Activated CD4-positive, alpha-beta T cell treated with anti-CD3 and anti-CD28 coated beads, Interleukin-2, amount 50 U/mL, for 16 hours (primary cell): ENCODE measurements around the gene H6PD.

ENCODE experiments used
- DNase-seq: peaks from one replicate; pipeline ENCODE4 v3.0.0-alpha.2; 2020

H6PD gene

DNA sequence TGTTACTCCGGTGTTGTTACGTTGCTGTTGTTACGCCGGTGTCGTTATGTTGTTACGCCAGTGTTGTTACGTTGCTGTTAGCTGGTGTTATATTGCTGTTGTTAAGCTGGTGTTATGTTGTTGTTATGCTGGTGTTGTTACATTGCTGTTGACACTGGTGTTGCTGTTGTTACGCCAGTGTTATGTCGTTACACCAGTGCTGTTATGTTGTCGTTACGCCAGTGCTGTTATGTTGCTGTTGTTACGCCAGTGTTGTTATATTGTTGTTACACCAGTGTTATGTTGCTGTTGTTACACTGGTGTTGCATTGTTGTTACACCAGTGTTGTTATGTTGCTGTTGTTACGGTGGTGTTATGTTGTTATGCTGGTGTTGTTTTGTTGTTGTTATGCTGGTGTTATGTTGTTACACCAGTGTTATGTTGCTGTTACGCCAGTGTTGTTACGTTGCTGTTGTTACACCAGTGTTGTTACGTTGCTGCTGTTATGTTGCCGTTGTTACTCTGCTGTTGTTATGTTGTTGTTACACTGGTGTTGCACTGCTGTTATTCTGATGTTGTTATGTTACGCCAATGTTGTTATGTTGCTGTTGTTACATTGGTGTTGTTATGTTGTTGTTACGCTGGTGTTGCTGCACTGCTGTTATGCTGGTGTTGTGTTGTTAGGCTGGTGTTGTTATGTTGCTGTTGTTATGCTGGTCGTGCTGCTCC lies 25.6 kb downstream of the H6PD start:
- no peak for DNase-seq

- DNase-seq, result no peak
Measured at GRCh38 chr1:9261496-9261895, 26.9 kb downstream of the H6PD start.

DNA sequence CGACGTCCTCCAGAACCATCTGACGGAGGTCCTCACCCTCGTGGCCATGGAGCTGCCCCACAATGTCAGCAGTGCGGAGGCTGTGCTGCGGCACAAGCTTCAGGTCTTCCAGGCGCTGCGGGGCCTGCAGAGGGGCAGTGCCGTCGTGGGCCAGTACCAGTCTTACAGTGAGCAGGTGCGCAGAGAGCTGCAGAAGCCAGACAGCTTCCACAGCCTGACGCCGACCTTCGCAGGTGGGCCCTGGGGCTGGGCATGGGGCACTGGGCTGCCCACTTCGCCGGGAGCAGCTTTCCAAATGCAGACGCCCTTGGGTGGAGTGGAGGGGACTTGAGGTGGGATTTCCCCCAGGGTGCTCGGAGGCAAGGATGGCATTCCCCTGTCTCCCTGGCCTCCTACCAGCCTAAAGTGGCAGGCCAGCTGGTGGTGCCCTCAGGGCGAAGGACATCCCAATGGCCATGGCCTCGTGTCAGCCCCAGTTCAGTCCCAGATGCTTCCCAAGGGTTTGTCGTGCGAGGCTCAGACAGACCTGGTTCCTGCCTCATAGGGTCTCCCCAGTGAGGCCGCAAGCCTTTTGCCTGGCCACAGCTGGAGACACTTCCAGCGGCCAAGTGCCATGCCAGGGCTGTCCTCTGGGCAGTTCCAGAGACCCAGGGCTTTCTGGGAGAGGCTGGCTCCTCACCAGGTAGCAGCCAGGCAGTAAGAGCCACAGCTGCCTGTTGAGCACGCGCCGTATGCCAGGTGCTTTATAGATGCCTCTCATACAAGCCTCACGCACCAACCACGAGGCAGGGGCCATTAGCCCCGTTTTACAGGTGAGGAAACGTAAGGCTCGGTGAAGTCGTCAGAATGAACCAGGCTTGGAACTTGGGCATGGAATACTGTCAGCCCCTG lies 27.8 kb downstream of the H6PD start:
- DNase-seq, result no peak

DNA sequence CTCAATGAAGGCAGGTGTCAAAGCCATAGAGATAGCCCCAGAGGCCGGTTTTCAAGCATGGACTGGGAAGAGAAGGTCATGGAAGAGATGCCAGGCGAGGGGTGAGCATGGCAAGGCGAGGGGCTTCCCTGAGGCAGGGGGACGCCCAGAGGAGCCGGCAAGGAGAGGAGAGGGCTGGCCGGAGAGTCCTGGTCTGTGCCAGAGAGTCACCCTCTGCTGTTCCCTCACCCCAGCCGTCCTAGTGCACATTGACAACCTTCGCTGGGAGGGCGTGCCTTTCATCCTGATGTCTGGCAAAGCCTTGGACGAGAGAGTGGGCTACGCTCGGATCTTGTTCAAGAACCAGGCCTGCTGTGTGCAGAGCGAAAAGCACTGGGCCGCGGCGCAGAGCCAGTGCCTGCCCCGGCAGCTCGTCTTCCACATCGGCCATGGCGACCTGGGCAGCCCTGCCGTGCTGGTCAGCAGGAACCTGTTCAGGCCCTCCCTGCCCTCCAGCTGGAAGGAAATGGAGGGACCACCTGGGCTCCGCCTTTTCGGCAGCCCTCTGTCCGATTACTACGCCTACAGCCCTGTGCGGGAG lies 28.8 kb downstream of the H6PD start:
- DNase-seq, result no peak

DNA sequence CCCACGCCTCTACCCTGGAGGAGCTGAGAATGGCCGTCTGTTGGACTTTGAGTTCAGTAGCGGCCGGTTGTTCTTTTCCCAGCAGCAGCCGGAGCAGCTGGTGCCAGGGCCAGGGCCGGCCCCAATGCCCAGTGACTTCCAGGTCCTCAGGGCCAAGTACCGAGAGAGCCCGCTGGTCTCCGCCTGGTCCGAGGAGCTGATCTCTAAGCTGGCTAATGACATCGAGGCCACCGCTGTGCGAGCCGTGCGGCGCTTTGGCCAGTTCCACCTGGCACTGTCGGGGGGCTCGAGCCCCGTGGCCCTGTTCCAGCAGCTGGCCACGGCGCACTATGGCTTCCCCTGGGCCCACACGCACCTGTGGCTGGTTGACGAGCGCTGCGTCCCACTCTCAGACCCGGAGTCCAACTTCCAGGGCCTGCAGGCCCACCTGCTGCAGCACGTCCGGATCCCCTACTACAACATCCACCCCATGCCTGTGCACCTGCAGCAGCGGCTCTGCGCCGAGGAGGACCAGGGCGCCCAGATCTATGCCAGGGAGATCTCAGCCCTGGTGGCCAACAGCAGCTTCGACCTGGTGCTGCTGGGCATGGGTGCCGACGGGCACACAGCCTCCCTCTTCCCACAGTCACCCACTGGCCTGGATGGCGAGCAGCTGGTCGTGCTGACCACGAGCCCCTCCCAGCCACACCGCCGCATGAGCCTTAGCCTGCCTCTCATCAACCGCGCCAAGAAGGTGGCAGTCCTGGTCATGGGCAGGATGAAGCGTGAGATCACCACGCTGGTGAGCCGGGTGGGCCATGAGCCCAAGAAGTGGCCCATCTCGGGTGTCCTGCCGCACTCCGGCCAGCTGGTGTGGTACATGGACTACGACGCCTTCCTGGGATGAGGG lies 29.7 kb downstream of the H6PD start:
- no peak for DNase-seq

DNA sequence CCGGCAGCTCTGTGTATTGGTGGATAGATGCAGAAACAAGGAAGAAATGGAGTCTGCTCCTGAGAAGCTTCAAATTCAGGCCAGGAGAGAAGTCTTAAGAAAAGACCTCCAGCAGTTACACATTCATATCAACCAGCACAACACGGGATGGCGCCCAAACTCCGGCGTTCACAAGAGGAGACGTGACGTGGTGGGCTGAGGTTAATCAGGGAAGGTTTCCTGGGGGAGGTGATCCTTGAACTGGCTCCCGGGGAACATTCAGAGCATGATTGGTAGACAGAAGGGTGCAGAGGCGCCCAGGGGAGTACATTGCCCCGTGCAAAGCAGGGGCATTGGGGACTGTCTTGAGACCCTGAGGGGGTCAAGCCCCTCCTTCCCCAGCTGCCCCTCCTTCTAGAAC lies 30.5 kb downstream of the H6PD start:
- DNase-seq, result no peak

DNA sequence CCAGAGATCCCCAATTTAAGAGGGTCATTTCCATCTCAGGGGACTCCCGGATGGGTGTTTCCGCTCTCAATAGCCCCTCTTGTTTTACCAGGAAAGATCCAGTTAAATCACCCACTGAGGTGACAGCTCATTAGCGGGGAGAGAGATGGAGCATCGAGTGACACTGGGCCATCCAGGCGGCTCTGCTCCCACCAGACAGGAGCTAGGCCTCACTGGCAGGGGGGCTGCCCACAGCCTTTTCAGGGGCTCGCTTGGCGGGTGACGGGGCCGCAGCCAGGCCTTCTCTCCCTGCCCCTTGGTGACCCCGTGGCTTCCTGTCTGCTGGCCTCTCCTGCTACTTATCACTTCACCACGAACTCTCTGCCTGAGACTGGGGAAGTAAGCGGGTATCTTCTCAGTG lies 31.4 kb downstream of the H6PD start:
- no peak for DNase-seq

DNA sequence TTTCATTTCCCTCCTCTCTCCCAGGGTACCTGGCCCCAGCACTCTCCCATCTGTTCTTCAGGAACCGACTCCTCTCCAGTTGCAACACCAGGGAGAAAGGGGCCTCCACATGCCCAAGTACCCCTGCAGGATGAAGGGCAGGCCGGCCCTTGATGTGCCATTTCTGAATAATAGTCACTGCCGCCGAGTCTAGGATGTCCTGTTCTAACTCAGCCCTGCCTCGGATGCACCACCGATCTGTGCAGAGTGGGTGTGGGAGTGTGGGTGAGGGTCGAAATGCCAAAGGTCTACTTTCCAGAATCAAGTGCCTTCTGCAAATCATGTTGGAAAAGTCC lies 32.7 kb downstream of the H6PD start:
- DNase-seq, result no peak

GRCh38 chr1:9267827-9268581 lies 33.4 kb downstream of the H6PD start:
- DNase-seq, result no peak

DNA sequence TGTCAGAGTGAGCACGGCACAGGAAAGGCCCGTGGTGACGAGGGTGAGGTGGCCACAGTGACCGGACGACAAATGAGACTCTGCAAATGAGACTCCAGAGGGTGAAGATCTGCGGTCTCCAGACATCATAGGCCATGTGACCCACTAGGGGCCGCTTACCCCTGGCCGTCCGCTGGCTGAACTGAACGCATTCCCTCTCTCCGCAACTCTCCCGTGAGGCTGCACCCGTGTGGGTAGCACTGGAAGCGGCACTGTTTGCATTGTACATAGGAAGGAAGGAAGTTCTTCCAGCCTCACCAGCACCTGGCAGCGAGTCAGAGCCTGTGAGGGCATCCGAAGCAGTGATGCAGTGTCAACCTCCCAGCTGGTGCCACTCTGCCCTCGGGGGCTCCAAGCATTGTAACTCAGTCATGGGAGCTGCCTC lies 34.5 kb downstream of the H6PD start:
- no peak for DNase-seq

DNA sequence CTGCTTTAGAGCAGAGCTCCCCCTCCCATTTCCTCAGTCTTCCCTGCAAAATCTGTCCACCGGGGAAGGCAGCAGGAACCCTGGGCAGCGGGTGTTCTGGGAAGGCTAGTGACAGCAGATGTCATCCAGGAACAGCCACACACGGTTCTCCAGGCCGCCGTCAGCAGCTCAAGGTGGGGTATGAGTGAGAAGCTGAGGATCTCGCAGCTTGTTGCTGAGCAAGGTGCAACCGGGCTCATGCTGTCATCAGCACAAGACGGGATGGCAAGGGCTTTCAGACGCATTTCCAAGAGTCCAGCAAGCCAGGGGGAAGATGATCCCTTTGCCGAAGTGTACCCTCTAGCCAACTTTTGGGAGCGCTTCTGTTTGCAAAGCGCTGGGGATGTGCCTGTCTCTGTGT lies 35.1 kb downstream of the H6PD start:
- no peak for DNase-seq

DNA sequence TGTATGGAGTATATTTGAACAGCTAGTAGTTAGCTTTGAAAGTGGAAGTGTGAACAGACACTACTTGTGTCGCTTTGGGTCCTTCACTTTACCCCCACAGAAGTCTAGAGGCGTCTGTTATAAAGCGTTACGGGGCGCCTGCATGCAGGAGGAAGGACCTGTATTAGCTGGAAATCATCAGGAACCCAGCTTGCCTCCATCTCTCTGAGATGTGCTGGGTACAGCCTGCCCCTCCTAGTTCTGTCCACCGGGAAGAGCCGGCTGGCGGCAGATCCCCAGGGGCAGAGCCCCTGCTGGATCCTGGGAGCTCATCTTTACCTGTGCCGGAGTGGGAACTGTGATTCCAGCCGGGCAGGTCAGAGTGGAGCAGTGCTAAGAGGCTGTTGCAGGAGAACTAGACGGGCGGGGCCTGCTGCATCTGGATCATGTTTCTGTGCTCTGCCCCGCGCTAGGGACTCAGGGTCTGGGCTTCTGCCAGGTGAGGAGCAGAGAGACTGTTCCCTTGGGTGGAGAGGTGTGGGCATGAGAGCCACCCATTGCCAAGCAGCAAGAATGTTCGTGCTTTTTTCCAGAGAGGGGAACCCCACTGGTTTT lies 35.8 kb downstream of the H6PD start:
- no peak for DNase-seq

DNA sequence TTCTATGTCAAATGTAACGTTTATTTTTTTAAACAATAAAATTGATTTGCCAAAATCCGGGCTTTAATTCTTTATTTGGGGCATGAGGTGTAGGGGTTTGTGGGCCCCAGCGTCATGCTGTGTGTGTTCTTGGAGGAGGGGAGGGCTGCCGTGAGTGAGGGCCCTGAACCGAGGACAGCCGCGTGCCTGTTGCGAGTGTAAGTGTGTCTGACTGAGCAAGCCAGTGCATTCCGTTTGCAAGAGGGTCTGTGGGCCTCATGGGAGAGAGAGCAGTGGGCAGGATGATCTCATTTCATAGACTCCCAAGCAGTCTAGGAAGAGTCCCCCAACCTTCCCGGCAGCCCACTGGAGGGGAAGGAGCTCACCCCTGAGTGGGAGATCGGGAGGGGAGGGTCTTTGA lies 36.7 kb downstream of the H6PD start:
- DNase-seq, result no peak

GRCh38 chr1:9271861-9272595 lies 37.5 kb downstream of the H6PD start:
- no peak for DNase-seq

DNA sequence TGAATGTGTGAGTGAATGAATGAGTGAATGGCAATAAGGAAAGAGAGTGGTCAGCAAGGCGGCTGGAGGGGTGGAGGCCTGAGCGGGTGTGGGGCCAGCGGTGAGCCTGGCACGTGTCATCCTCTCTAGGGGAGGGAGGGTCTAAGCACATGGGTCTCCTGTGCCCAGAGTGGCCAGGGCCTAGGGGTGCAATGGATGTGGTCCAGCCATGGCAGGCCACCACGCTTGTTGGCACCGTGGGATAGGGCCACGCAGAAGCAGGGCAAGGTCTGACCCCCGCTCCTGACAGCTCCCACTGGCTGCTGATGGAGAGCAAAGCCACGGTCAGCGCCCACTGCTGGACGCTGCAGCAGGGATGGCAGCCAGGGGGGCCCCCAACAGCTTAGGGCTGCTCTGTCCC lies 38.6 kb downstream of the H6PD start:
- no peak for DNase-seq

DNA sequence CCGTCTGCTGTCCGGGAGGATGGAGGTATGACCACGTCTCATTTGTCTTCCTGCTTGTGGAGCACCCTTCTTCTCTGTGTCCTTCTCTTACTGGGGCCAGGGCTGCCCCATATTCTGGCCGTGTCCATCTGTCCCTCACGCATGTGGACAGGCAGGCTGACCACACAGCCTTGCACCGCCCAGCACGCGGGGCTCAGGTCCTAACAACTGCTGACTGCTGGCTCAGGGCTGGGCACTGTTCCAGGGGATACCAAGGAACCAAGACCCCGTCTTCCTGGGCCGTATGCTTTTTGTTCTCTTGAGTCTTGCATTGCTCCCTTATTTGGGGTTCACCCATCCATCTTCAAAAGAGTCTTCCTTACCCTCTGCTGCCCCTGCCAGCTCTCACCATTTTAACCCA lies 40.6 kb downstream of the H6PD start:
- DNase-seq, result no peak

DNA sequence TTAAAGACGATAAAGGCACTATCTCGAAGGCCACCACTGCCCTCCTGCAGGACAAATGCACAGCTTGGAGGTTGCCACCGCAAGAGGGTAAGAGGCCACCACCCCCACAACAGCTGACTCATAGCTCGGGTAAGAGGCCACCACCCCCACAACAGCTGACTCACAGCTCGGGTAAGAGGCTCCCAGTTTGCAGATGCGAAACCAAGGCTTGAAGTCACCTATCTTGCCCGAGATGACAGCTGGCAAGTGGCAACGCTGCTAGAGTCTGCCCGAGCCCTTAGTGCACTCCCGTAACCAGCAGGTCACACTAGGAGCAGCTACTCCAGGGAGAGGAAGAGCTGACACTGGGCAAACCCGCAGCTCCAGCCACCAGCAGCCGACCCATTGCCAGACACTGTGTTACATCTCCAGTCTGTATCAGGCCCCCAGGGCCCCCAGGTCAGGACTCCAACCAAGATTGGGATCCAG lies 41.0 kb downstream of the H6PD start:
- DNase-seq, result peak; percentile 95

- no peak for DNase-seq
Measured at GRCh38 chr1:9278116-9278515, 43.5 kb downstream of the H6PD start.

GRCh38 chr1:9278585-9279153 lies 44.1 kb downstream of the H6PD start:
- no peak for DNase-seq

GRCh38 chr1:9279172-9279840 lies 44.7 kb downstream of the H6PD start:
- peak; percentile 25 for DNase-seq
